NCI-H146 treated with DMSO at 0.1 percent for 48 hours (cell line): ENCODE data around the gene PSEN1.
"Not testable (repeated sequence)": the region's sequence is repeated elsewhere in the genome, so short reads cannot be mapped to it uniquely, and the experiment has no call there.

ENCODE experiments used
- DNase-seq: peaks from one replicate; lab custom pipeline; 2025; ENCODE audit not compliant: unreplicated experiment; lab: John Stamatoyannopoulos, UW

Gene PSEN1

GRCh38 chr14:73162251-73162650, 25.9 kb downstream of the PSEN1 start:
- no peak for DNase-seq

- no peak for DNase-seq
These were observed 30.1 kb downstream of the PSEN1 start for GRCh38 chr14:73166399-73166798.

- DNase-seq: no peak
These were observed 31.4 kb downstream of the PSEN1 start for GRCh38 chr14:73167727-73168126.

- no peak for DNase-seq
These were observed 32.0 kb downstream of the PSEN1 start for GRCh38 chr14:73168274-73168673.

GRCh38 chr14:73168691-73169090, 32.4 kb downstream of the PSEN1 start:
- no peak for DNase-seq

GRCh38 chr14:73169855-73170254, 33.5 kb downstream of the PSEN1 start:
- not testable (repeated sequence) for DNase-seq

GRCh38 chr14:73170686-73171085, 34.4 kb downstream of the PSEN1 start:
- no peak for DNase-seq

GRCh38 chr14:73172500-73172899, 36.2 kb downstream of the PSEN1 start:
- no peak for DNase-seq

GRCh38 chr14:73173092-73173735, 36.9 kb downstream of the PSEN1 start:
- no peak for DNase-seq

GRCh38 chr14:73176685-73177084, 40.4 kb downstream of the PSEN1 start:
- no peak for DNase-seq

- DNase-seq: no peak
These were observed 44.1 kb downstream of the PSEN1 start for GRCh38 chr14:73180385-73180805.

GRCh38 chr14:73180969-73181368, 44.7 kb downstream of the PSEN1 start:
- not testable (repeated sequence) for DNase-seq

- DNase-seq: no peak
These were observed 52.2 kb downstream of the PSEN1 start for GRCh38 chr14:73188501-73188911.

- no peak for DNase-seq
These were observed 53.3 kb downstream of the PSEN1 start for GRCh38 chr14:73189651-73190050.

GRCh38 chr14:73191441-73191840, 55.1 kb downstream of the PSEN1 start:
- DNase-seq: no peak

- not testable (repeated sequence) for DNase-seq
These were observed 58.0 kb downstream of the PSEN1 start for GRCh38 chr14:73194306-73194705.

- no peak for DNase-seq
These were observed 61.9 kb downstream of the PSEN1 start for GRCh38 chr14:73198253-73198652.

GRCh38 chr14:73203527-73203926, 67.2 kb downstream of the PSEN1 start:
- no peak for DNase-seq

GRCh38 chr14:73207615-73208014, 71.3 kb downstream of the PSEN1 start:
- DNase-seq: no peak

GRCh38 chr14:73208390-73208789, 72.1 kb downstream of the PSEN1 start:
- DNase-seq: no peak

- no peak for DNase-seq
These were observed 72.5 kb downstream of the PSEN1 start for GRCh38 chr14:73208846-73209245.

- DNase-seq: no peak
These were observed 73.6 kb downstream of the PSEN1 start for GRCh38 chr14:73209953-73210352.
